ENCODE measurements around the gene CACNA2D3.

The CACNA2D3 gene

GRCh38 chr3:54344601-54345231 lies 222.4 kb downstream of the CACNA2D3 start:
- no peak for DNase-seq

GRCh38 chr3:54345847-54346375 lies 223.6 kb downstream of the CACNA2D3 start:
- DNase-seq: no peak

- no peak for DNase-seq
Observed at GRCh38 chr3:54347060-54347459, 224.7 kb downstream of the CACNA2D3 start.

GRCh38 chr3:54347933-54348332 lies 225.6 kb downstream of the CACNA2D3 start:
- no peak for DNase-seq

GRCh38 chr3:54349231-54349652 lies 226.9 kb downstream of the CACNA2D3 start:
- DNase-seq: no peak

- no peak for DNase-seq
Observed at GRCh38 chr3:54349691-54350090, 227.3 kb downstream of the CACNA2D3 start.

- DNase-seq: no peak
Observed at GRCh38 chr3:54353546-54353945, 231.2 kb downstream of the CACNA2D3 start.

- DNase-seq: no peak
Observed at GRCh38 chr3:54353946-54354345, 231.6 kb downstream of the CACNA2D3 start.

- DNase-seq: no peak
Observed at GRCh38 chr3:54355800-54356199, 233.4 kb downstream of the CACNA2D3 start.

- DNase-seq: peak in 1 of 4 experiments; percentile 4
Observed at GRCh38 chr3:54356261-54357045, 234.1 kb downstream of the CACNA2D3 start.

GRCh38 chr3:54357301-54357700 lies 234.9 kb downstream of the CACNA2D3 start:
- DNase-seq: no peak

- DNase-seq: no peak
Observed at GRCh38 chr3:54358316-54358715, 236.0 kb downstream of the CACNA2D3 start.

GRCh38 chr3:54358969-54359694 lies 236.8 kb downstream of the CACNA2D3 start:
- DNase-seq: no peak

GRCh38 chr3:54360320-54360719 lies 238.0 kb downstream of the CACNA2D3 start:
- DNase-seq: no peak

GRCh38 chr3:54361746-54362283 lies 239.5 kb downstream of the CACNA2D3 start:
- DNase-seq: no peak

- no peak for DNase-seq
Observed at GRCh38 chr3:54366007-54366750, 243.8 kb downstream of the CACNA2D3 start.

GRCh38 chr3:54366839-54367238 lies 244.5 kb downstream of the CACNA2D3 start:
- DNase-seq: no peak

- no peak for DNase-seq
Observed at GRCh38 chr3:54372232-54372631, 249.9 kb downstream of the CACNA2D3 start.

- DNase-seq: peak; percentile 4 to 37 (median 23)
Observed at GRCh38 chr3:54374214-54374852, 252.0 kb downstream of the CACNA2D3 start.

GRCh38 chr3:54376142-54376807 lies 253.9 kb downstream of the CACNA2D3 start:
- DNase-seq: no peak

GRCh38 chr3:54376939-54377578 lies 254.7 kb downstream of the CACNA2D3 start:
- DNase-seq: no peak
